Testis (tissue), 3 donors: Measurements from ENCODE around the gene RPA1. TPM values are rescaled to one million over a fixed set of nuclear protein-coding genes. Genes with fewer than 3 reads are reported as not detected.

Source experiments
- DNase-seq: peaks from one replicate; pipeline ENCODE4 v3.0.0-alpha.2; 2019
- H3K27ac ChIP-seq, 2 donors: fragments of 200-600 bp; sonication (generic); one replicate each; pipeline ENCODE4 v1.5.1; 2019
- H3K27me3 ChIP-seq: fragments of 200-600 bp; sonication (generic); one replicate; pipeline ENCODE4 v1.5.1; 2019
- H3K36me3 ChIP-seq: fragments of 200-600 bp; sonication (generic); one replicate; pipeline ENCODE4 v1.5.1; 2017; ENCODE audit warnings: low read depth; ENCODE audit errors: missing control alignments
- H3K4me1 ChIP-seq: fragments of 200-600 bp; sonication (generic); one replicate; pipeline ENCODE4 v1.5.1; 2019
- H3K4me3 ChIP-seq, 2 donors: fragments of 200-600 bp; sonication (generic); one replicate each; pipeline ENCODE4 v1.5.1; 2017 to 2019
- H3K9me3 ChIP-seq: fragments of 200-600 bp; sonication (generic); one replicate; pipeline ENCODE4 v1.5.1; 2017
- CTCF ChIP-seq, 3 experiments: fragments of 450-650 bp in 2 of 3; fragments of 200-600 bp in 1 of 3; sonication (generic) in 1 of 3; IDR thresholded peaks; one replicate each; pipeline ENCODE4 v1.5.1; 2016 to 2019; ENCODE audit warnings: antibody characterized with exemption in 3 of 3, mild to moderate bottlenecking in 2 of 3, moderate library complexity in 1 of 3
- POLR2A ChIP-seq: fragments of 450-650 bp; IDR thresholded peaks from one replicate; pipeline ENCODE4 v1.6.1; 2017; ENCODE audit warnings: antibody characterized with exemption, mild to moderate bottlenecking, moderate library complexity
- WGBS, 2 donors: methylation state at CpG; one replicate each; pipeline ENCODE4 v1.1.5; 2018; 5-methylcytosine and 5-hydroxymethylcytosine counted together
- intact Hi-C: fragments of 100-400 bp; cut with DNase I; formaldehyde crosslinking; loops from one replicate; pipeline ENCODE4 v1.15.1; 2023; ENCODE audit warnings: low total_unique reads
- polyA plus RNA-seq: library from polyadenylated mRNA; stranded (reverse); fragments of 350-450 nt; fragmentation: Illumina TruSeq; extraction: RNeasy Lipid Tissue Mini Kit (QIAGEN cat#74804); gene quantifications from one replicate; pipeline ENCODE4 v1.2.3, GENCODE V29; 2014; ENCODE audit warnings: low read depth, low replicate concordance; ENCODE audit not compliant: insufficient read depth
- total RNA-seq, 2 donors: library from RNA; depleted of rRNA; stranded (reverse); fragments of >200 nt; gene quantifications; one replicate each; pipeline ENCODE4 v1.2.3, GENCODE V29; 2016

The RPA1 gene
- total and polyA plus RNA-seq, 3 donors from 2014 or later = 31.7 to 52.9 (median 36.4) TPM

- 87 to 88% methylated on average over 25 of the region's 25 CpGs for WGBS, 2 donors
- Histone ChIP-seq H3K27ac (no peak overlapping the region), H3K9me3 (no peaks in the 10 kb centered on the region), H3K4me1 (no peaks in the 10 kb centered on the region), H3K27me3 (no peaks in the 10 kb centered on the region), H3K36me3 (no peaks in the 10 kb centered on the region), H3K4me3 (no peak overlapping the region)
- intact Hi-C loops = no loop called here
- no peak for TF ChIP-seq CTCF (IDR thresholded peaks at IDR 0.05)
- no peak for TF ChIP-seq POLR2A
- no peak for DNase-seq
Measured at GRCh38 chr17:1896243-1897104, 66.7 kb downstream of the RPA1 start.

DNA sequence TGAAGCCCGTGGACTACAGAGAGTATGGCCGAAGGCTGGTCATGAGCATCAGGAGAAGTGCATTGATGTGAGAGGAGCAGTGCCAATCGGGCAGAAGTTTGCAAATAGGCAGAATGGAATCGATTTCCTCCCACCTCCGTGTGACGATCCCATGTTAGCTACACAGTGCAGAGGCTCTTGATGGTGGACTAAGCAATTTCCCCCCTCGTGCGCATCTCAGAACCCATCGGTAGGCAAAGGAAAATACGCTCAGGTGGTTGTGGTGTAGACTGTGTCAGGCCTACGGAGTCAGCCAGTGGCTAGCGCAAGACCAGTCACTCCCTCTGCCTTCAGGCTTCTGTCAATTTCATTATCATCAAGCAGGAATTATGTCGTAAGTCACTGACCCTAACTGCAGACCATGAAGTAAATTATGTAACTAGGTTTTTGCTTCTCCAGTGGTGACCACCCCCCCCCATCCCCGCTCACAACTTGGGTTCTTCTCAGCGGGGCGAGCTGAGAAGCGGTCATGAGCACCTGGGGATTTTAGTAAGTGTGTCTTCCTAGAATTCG lies 67.4 kb downstream of the RPA1 start:
- Histone ChIP-seq H3K4me1 (no peaks in the 10 kb centered on the region), H3K9me3 (no peaks in the 10 kb centered on the region), H3K4me3 (no peak overlapping the region), H3K36me3 (no peaks in the 10 kb centered on the region), H3K27ac (no peak overlapping the region), H3K27me3 (no peaks in the 10 kb centered on the region)
- TF ChIP-seq CTCF (IDR thresholded peaks at IDR 0.05) (no peak), POLR2A (no peak)
- DNase-seq = no peak
- intact Hi-C loops = no loop called here
- WGBS, 2 donors = 91 to 93% methylated on average over 18 of the region's 18 CpGs

- intact Hi-C loops = no loop called here
- no peak overlapping the region for H3K27ac ChIP-seq
- WGBS, 2 donors = 89 to 91% methylated on average over 17 of the region's 17 CpGs
- H3K9me3 ChIP-seq = no peaks in the 10 kb centered on the region
- H3K27me3 ChIP-seq = no peaks in the 10 kb centered on the region
- no peaks in the 10 kb centered on the region for H3K4me1 ChIP-seq
- no peak for DNase-seq
- H3K36me3 ChIP-seq = no peaks in the 10 kb centered on the region
- no peak overlapping the region for H3K4me3 ChIP-seq
- no peak for TF ChIP-seq POLR2A
Measured at GRCh38 chr17:1898332-1898731, 68.5 kb downstream of the RPA1 start.

GRCh38 chr17:1898872-1899271 lies 69.1 kb downstream of the RPA1 start:
- no peak for TF ChIP-seq POLR2A
- TF ChIP-seq CTCF (IDR thresholded peaks at IDR 0.05) = no peak
- H3K4me1 ChIP-seq = no peaks in the 10 kb centered on the region
- DNase-seq = no peak
- no peak overlapping the region for H3K4me3 ChIP-seq
- 88 to 89% methylated on average over 12 of the region's 12 CpGs for WGBS, 2 donors
- no peaks in the 10 kb centered on the region for H3K36me3 ChIP-seq
- intact Hi-C loops = no loop called here
- no peaks in the 10 kb centered on the region for H3K27me3 ChIP-seq
- H3K27ac ChIP-seq = no peak overlapping the region
- H3K9me3 ChIP-seq = no peaks in the 10 kb centered on the region

GRCh38 chr17:1899403-1900000 lies 69.7 kb downstream of the RPA1 start:
- Histone ChIP-seq H3K9me3 (no peaks in the 10 kb centered on the region), H3K4me3 (no peak overlapping the region), H3K27me3 (no peaks in the 10 kb centered on the region), H3K36me3 (no peaks in the 10 kb centered on the region), H3K27ac (no peak overlapping the region), H3K4me1 (no peaks in the 10 kb centered on the region)
- no peak for DNase-seq
- TF ChIP-seq CTCF (IDR thresholded peaks at IDR 0.05) (peak in 1 of 3 experiments; percentile 10), POLR2A (no peak)
- WGBS, 2 donors = 87 to 88% methylated on average over 8 of the region's 8 CpGs
- intact Hi-C loops = no loop called here
